Natural killer cell treated with Interleukin-12 subunit alpha and Interleukin-12 subunit beta and Interleukin-15 and Interleukin-18, amount 100 ng/mL, for 72 hours (primary cell): Measurements from ENCODE around the gene GNL1. TPM values are rescaled to one million over a fixed set of nuclear protein-coding genes. Genes with fewer than 3 reads are reported as not detected.
"Not testable (repeated sequence)": the region's sequence is repeated elsewhere in the genome, so short reads cannot be mapped to it uniquely, and the experiment has no call there.

ENCODE experiments used
- ATAC-seq, 2 donors: fragments of 150-1000 bp; cut with Tn5 transposase in 1 of 2; sonication (Bioruptor Pico), chemical (Tn5 transposase) in 1 of 2; 2 replicates each; pipeline ENCODE4 v1.10.0; 2021
- DNase-seq: peaks from one replicate; pipeline ENCODE4 v3.0.0; 2022; ENCODE audit warnings: low spot score
- H3K27ac Mint-ChIP-seq, 2 donors: 1 replicate in 1 of 2; 2 replicates in 1 of 2; pipeline ENCODE4 v1.8.0; 2022; ENCODE audit warnings: mixed read lengths in 2 of 2, mild to moderate bottlenecking in 1 of 2, moderate library complexity in 1 of 2
- H3K27me3 Mint-ChIP-seq, 2 donors: 1 replicate in 1 of 2; 2 replicates in 1 of 2; pipeline ENCODE4 v1.8.0; 2022; ENCODE audit warnings: mixed read lengths in 2 of 2
- H3K36me3 Mint-ChIP-seq: one replicate; pipeline ENCODE4 v1.8.0; 2022; ENCODE audit warnings: mixed read lengths
- H3K4me1 Mint-ChIP-seq, 2 donors: 1 replicate in 1 of 2; 2 replicates in 1 of 2; pipeline ENCODE4 v1.8.0; 2022; ENCODE audit warnings: low read depth in 2 of 2, mixed read lengths in 2 of 2, mild to moderate bottlenecking in 1 of 2
- H3K4me3 Mint-ChIP-seq: one replicate; pipeline ENCODE4 v1.8.0; 2022; ENCODE audit warnings: mixed read lengths
- H3K9me3 Mint-ChIP-seq: 2 replicates; pipeline ENCODE4 v1.8.0; 2022; ENCODE audit warnings: mixed read lengths
- total RNA-seq, 2 donors: library from RNA; stranded (reverse); gene quantifications; one replicate each; pipeline ENCODE4 v1.2.3, GENCODE V29; 2022

GNL1 gene
- total RNA-seq: 10 to 100 TPM; 59.8 to 70.5 TPM

- DNase-seq (peak; percentile 96), ATAC-seq (peak; percentile 91 to 92)
- H3K27me3 Mint-ChIP-seq: no peaks in the 10 kb centered on the region
- peak within 1 kb of the TSS; percentile 94 for H3K4me3 Mint-ChIP-seq
- peaks cover 22% of the 10 kb centered on the region for H3K36me3 Mint-ChIP-seq
- H3K9me3 Mint-ChIP-seq: no peaks in the 10 kb centered on the region
- H3K4me1 Mint-ChIP-seq: peaks cover 34 to 36% of the 10 kb centered on the region in 2 donors
- peak within 1 kb of the TSS; percentile 97 to 99 for H3K27ac Mint-ChIP-seq
Observed at GRCh38 chr6:30556066-30556905, at the start of gene GNL1. Gene GNL1 (minus strand): TSS chr6:30556489. CDS start chr6:30556203, 286 bp downstream.

GRCh38 chr6:30603961-30604360 is 47.7 kb upstream of the GNL1 start:
- Mint-ChIP-seq H3K4me1 (peaks cover 42% of the 10 kb centered on the region in 2 donors), H3K27me3 (no peaks in the 10 kb centered on the region), H3K36me3 (peaks cover 52% of the 10 kb centered on the region), H3K27ac (peak overlapping the region in 1 of 2 donors; percentile 24), H3K4me3 (no peak overlapping the region), H3K9me3 (no peaks in the 10 kb centered on the region)
- ATAC-seq (no peak), DNase-seq (no peak)

GRCh38 chr6:30601815-30602641 is 45.7 kb upstream of the GNL1 start:
- DNase-seq (no peak), ATAC-seq (peak in 1 of 2 donors; percentile 5)
- no peaks in the 10 kb centered on the region for H3K27me3 Mint-ChIP-seq
- H3K36me3 Mint-ChIP-seq: peaks cover 38% of the 10 kb centered on the region
- no peaks in the 10 kb centered on the region for H3K9me3 Mint-ChIP-seq
- H3K4me1 Mint-ChIP-seq: peaks cover 37 to 42% of the 10 kb centered on the region in 2 donors
- H3K4me3 Mint-ChIP-seq: no peak overlapping the region
- peak overlapping the region; percentile 49 to 55 for H3K27ac Mint-ChIP-seq

- peak overlapping the region; percentile 39 for H3K4me3 Mint-ChIP-seq
- peak; percentile 1 to 34 for ATAC-seq
- peaks cover 38 to 42% of the 10 kb centered on the region in 2 donors for H3K4me1 Mint-ChIP-seq
- no peaks in the 10 kb centered on the region for H3K9me3 Mint-ChIP-seq
- H3K36me3 Mint-ChIP-seq: peaks cover 35% of the 10 kb centered on the region
- H3K27me3 Mint-ChIP-seq: no peaks in the 10 kb centered on the region
- DNase-seq: no peak
- H3K27ac Mint-ChIP-seq: peak overlapping the region; percentile 49 to 55
Observed at GRCh38 chr6:30601436-30601814, 45.1 kb upstream of the GNL1 start.

GRCh38 chr6:30600451-30600961 is 44.2 kb upstream of the GNL1 start:
- Mint-ChIP-seq H3K27me3 (no peaks in the 10 kb centered on the region), H3K36me3 (peaks cover 28% of the 10 kb centered on the region)

GRCh38 chr6:30599625-30600324 is 43.5 kb upstream of the GNL1 start:
- Mint-ChIP-seq H3K36me3 (peaks cover 21% of the 10 kb centered on the region), H3K27me3 (no peaks in the 10 kb centered on the region), H3K4me1 (peaks cover 33 to 35% of the 10 kb centered on the region in 2 donors), H3K9me3 (no peaks in the 10 kb centered on the region), H3K27ac (no peak overlapping the region), H3K4me3 (no peak overlapping the region)
- DNase-seq (no peak), ATAC-seq (no peak)

More at GRCh38 chr6:30600451-30600961, 44.2 kb upstream of the GNL1 start:
- Mint-ChIP-seq H3K27ac (no peak overlapping the region), H3K4me3 (no peak overlapping the region), H3K4me1 (peaks cover 33 to 35% of the 10 kb centered on the region in 2 donors), H3K9me3 (no peaks in the 10 kb centered on the region)
- no peak for DNase-seq
- ATAC-seq: no peak

GRCh38 chr6:30598912-30599624 is 42.8 kb upstream of the GNL1 start:
- Mint-ChIP-seq H3K9me3 (no peaks in the 10 kb centered on the region), H3K27ac (peak overlapping the region; percentile 39 to 70), H3K27me3 (no peaks in the 10 kb centered on the region), H3K4me1 (peaks cover 28 to 33% of the 10 kb centered on the region in 2 donors), H3K4me3 (no peak overlapping the region), H3K36me3 (peaks cover 14% of the 10 kb centered on the region)
- no peak for ATAC-seq
- no peak for DNase-seq

- H3K27ac Mint-ChIP-seq: peak overlapping the region in 1 of 2 donors; percentile 70
- H3K27me3 Mint-ChIP-seq, H3K4me3 Mint-ChIP-seq, H3K9me3 Mint-ChIP-seq, H3K36me3 Mint-ChIP-seq: not testable (repeated sequence)
- H3K4me1 Mint-ChIP-seq: peaks cover 16 to 26% of the 10 kb centered on the region in 2 donors
- DNase-seq (peak; percentile 76), ATAC-seq (peak; percentile 87)
Observed at GRCh38 chr6:30597315-30598144, 41.2 kb upstream of the GNL1 start.

GRCh38 chr6:30592287-30592686 is 36.0 kb upstream of the GNL1 start:
- no peak overlapping the region for H3K4me3 Mint-ChIP-seq
- no peaks in the 10 kb centered on the region for H3K9me3 Mint-ChIP-seq
- H3K4me1 Mint-ChIP-seq: peaks cover 11 to 13% of the 10 kb centered on the region in 2 donors
- no peak overlapping the region for H3K27ac Mint-ChIP-seq
- peaks cover 17% of the 10 kb centered on the region for H3K36me3 Mint-ChIP-seq
- no peak for ATAC-seq
- no peaks in the 10 kb centered on the region for H3K27me3 Mint-ChIP-seq
- DNase-seq: no peak

GRCh38 chr6:30591008-30591407 is 34.7 kb upstream of the GNL1 start:
- no peak overlapping the region for H3K4me3 Mint-ChIP-seq

GRCh38 chr6:30590509-30590908 is 34.2 kb upstream of the GNL1 start:
- Mint-ChIP-seq H3K4me3 (no peak overlapping the region), H3K9me3 (no peaks in the 10 kb centered on the region), H3K36me3 (peaks cover 25% of the 10 kb centered on the region), H3K27ac (peak overlapping the region in 1 of 2 donors; percentile 8), H3K4me1 (peaks cover 6 to 9% of the 10 kb centered on the region in 2 donors), H3K27me3 (no peaks in the 10 kb centered on the region)
- DNase-seq (no peak), ATAC-seq (peak in 1 of 2 donors; percentile 52)

More at GRCh38 chr6:30591008-30591407, 34.7 kb upstream of the GNL1 start:
- DNase-seq: no peak
- H3K27me3 Mint-ChIP-seq: no peaks in the 10 kb centered on the region
- H3K27ac Mint-ChIP-seq: peak overlapping the region in 1 of 2 donors; percentile 8
- no peak for ATAC-seq
- no peaks in the 10 kb centered on the region for H3K9me3 Mint-ChIP-seq
- H3K36me3 Mint-ChIP-seq: peaks cover 25% of the 10 kb centered on the region
- H3K4me1 Mint-ChIP-seq: peaks cover 6 to 9% of the 10 kb centered on the region in 2 donors

- Mint-ChIP-seq H3K36me3 (peaks cover 25% of the 10 kb centered on the region), H3K4me3 (no peak overlapping the region), H3K27ac (peak overlapping the region in 1 of 2 donors; percentile 8), H3K9me3 (no peaks in the 10 kb centered on the region), H3K27me3 (no peaks in the 10 kb centered on the region), H3K4me1 (peaks cover 6 to 9% of the 10 kb centered on the region in 2 donors)
- DNase-seq (no peak), ATAC-seq (peak in 1 of 2 donors; percentile 41)
Observed at GRCh38 chr6:30589754-30590358, 33.6 kb upstream of the GNL1 start.
